Hepatocyte (in vitro differentiated cells): ENCODE results near the gene RABGAP1L. TPM values are rescaled to one million over a fixed set of nuclear protein-coding genes. Genes with fewer than 3 reads are reported as not detected.

Experiments
- DNase-seq: peaks from one replicate; pipeline ENCODE4 v3.0.0-alpha.2; 2016; ENCODE audit warnings: low spot score
- H2AFZ ChIP-seq: fragments of 200-600 bp; sonication (generic); 2 replicates; pipeline ENCODE4 v1.6.0; 2016; ENCODE audit warnings: antibody characterized with exemption, mild to moderate bottlenecking
- H3K27ac ChIP-seq: fragments of 200-600 bp; sonication (generic); 2 replicates; pipeline ENCODE4 v1.5.1; 2016; ENCODE audit warnings: mild to moderate bottlenecking
- H3K27me3 ChIP-seq: fragments of 200-600 bp; sonication (generic); 2 replicates; pipeline ENCODE4 v1.6.1; 2016
- H3K36me3 ChIP-seq: fragments of 200-600 bp; sonication (generic); replicated peaks from 2 replicates; pipeline ENCODE4 v1.5.1; 2016; ENCODE audit warnings: low read depth; ENCODE audit not compliant: insufficient read depth
- H3K4me1 ChIP-seq: fragments of 200-600 bp; sonication (generic); 2 replicates; pipeline ENCODE4 v1.5.1; 2016; ENCODE audit warnings: mild to moderate bottlenecking, moderate library complexity; ENCODE audit not compliant: insufficient read depth
- H3K4me2 ChIP-seq: fragments of 200-600 bp; sonication (generic); 2 replicates; pipeline ENCODE4 v1.6.0; 2016
- H3K4me3 ChIP-seq: fragments of 200-600 bp; sonication (generic); 2 replicates; pipeline ENCODE4 v1.5.1; 2016; ENCODE audit warnings: mild to moderate bottlenecking
- H3K79me2 ChIP-seq: fragments of 200-600 bp; sonication (generic); 2 replicates; pipeline ENCODE4 v1.6.0; 2017; ENCODE audit warnings: mild to moderate bottlenecking
- H3K9me2 ChIP-seq: fragments of 200-600 bp; sonication (generic); replicated peaks from 2 replicates; pipeline ENCODE4 v1.6.0; 2017; ENCODE audit warnings: mild to moderate bottlenecking; ENCODE audit not compliant: insufficient read depth
- H3K9me3 ChIP-seq: fragments of 200-600 bp; sonication (generic); 2 replicates; pipeline ENCODE4 v1.5.1; 2016; ENCODE audit warnings: low read depth, mild to moderate bottlenecking
- H4K20me1 ChIP-seq: fragments of 200-600 bp; sonication (generic); 2 replicates; pipeline ENCODE4 v1.6.0; 2016; ENCODE audit warnings: mild to moderate bottlenecking; ENCODE audit not compliant: insufficient read depth, poor library complexity, severe bottlenecking
- CTCF ChIP-seq: fragments of 200-600 bp; sonication (generic); IDR thresholded peaks from 2 replicates; pipeline ENCODE4 v1.5.1; 2016; ENCODE audit warnings: antibody characterized with exemption, mild to moderate bottlenecking; ENCODE audit not compliant: poor library complexity
- EZH2 ChIP-seq: fragments of 200-600 bp; sonication (generic); IDR thresholded peaks from 2 replicates; pipeline ENCODE4 v1.6.1; 2016; ENCODE audit warnings: antibody characterized with exemption, mild to moderate bottlenecking, borderline replicate concordance
- EZH2phosphoT487 ChIP-seq: fragments of 200-600 bp; sonication (generic); IDR thresholded peaks from one replicate; pipeline ENCODE4 v1.6.1; 2018; ENCODE audit warnings: antibody characterized with exemption, mild to moderate bottlenecking, low read depth, moderate library complexity; ENCODE audit not compliant: unreplicated experiment, severe bottlenecking
- WGBS: methylation state at CpG from one replicate; pipeline ENCODE4 v1.1.6; 2016; ENCODE audit warnings: low lambda C conversion rate; ENCODE audit errors: missing lambda C conversion rate; 5-methylcytosine and 5-hydroxymethylcytosine counted together
- polyA plus RNA-seq: library from polyadenylated mRNA; unstranded; fragments of >200 nt; fragmentation: Nextera tagmentation; extraction: Ambion mirVana; gene quantifications from 2 replicates; pipeline ENCODE4 v1.2.1, GENCODE V29; 2016
- total RNA-seq: library from RNA; depleted of rRNA; stranded (reverse); fragments of >200 nt; gene quantifications from 2 replicates; pipeline ENCODE4 v1.2.3, GENCODE V29; 2014

The RABGAP1L gene
- total and polyA plus RNA-seq, 2 experiments from 2014 or later: 15.0 to 41.8 TPM

GRCh38 chr1:174954671-174955669, 795.6 kb downstream of the RABGAP1L start:
- H3K36me3 ChIP-seq: no peaks in the 10 kb centered on the region
- 62% methylated on average over 3 of the region's 3 CpGs for WGBS
- TF ChIP-seq CTCF (no peak), EZH2phosphoT487 (no peak), EZH2 (no peak)
- H4K20me1 ChIP-seq: no peaks in the 10 kb centered on the region
- H3K27me3 ChIP-seq: no peaks in the 10 kb centered on the region
- peak overlapping the region; percentile 74 for H3K27ac ChIP-seq
- H2AFZ ChIP-seq: no peak overlapping the region
- peak overlapping the region; percentile 68 for H3K4me2 ChIP-seq
- H3K79me2 ChIP-seq: no peaks in the 10 kb centered on the region
- H3K4me1 ChIP-seq: peaks cover 19% of the 10 kb centered on the region
- no peaks in the 10 kb centered on the region for H3K9me2 ChIP-seq
- no peak overlapping the region for H3K4me3 ChIP-seq
- no peaks in the 10 kb centered on the region for H3K9me3 ChIP-seq
- DNase-seq: no peak

- H3K27me3 ChIP-seq: no peaks in the 10 kb centered on the region
- H3K36me3 ChIP-seq: no peaks in the 10 kb centered on the region
- H3K27ac ChIP-seq: no peak overlapping the region
- no peaks in the 10 kb centered on the region for H4K20me1 ChIP-seq
- H3K4me3 ChIP-seq: no peak overlapping the region
- H3K9me2 ChIP-seq: no peaks in the 10 kb centered on the region
- H3K79me2 ChIP-seq: no peaks in the 10 kb centered on the region
- H3K9me3 ChIP-seq: no peaks in the 10 kb centered on the region
- H3K4me1 ChIP-seq: peaks cover 19% of the 10 kb centered on the region
- H3K4me2 ChIP-seq: no peak overlapping the region
- no peak for TF ChIP-seq CTCF
- WGBS: 93% methylated on average over 3 of the region's 3 CpGs
- no peak for DNase-seq
- H2AFZ ChIP-seq: no peak overlapping the region
Observed at GRCh38 chr1:174956086-174956485, 796.8 kb downstream of the RABGAP1L start.

GRCh38 chr1:174956976-174957375, 797.7 kb downstream of the RABGAP1L start:
- TF ChIP-seq EZH2phosphoT487 (no peak), EZH2 (no peak), CTCF (no peak)
- Histone ChIP-seq H3K4me2 (no peak overlapping the region), H3K27me3 (no peaks in the 10 kb centered on the region), H3K79me2 (no peaks in the 10 kb centered on the region), H3K9me3 (no peaks in the 10 kb centered on the region), H3K4me3 (no peak overlapping the region), H4K20me1 (no peaks in the 10 kb centered on the region), H2AFZ (no peak overlapping the region), H3K4me1 (peaks cover 19% of the 10 kb centered on the region), H3K9me2 (no peaks in the 10 kb centered on the region), H3K36me3 (no peaks in the 10 kb centered on the region), H3K27ac (no peak overlapping the region)
- no peak for DNase-seq
